HCT116 (cell line): ENCODE measurements around the gene NEURL1. TPM values are rescaled to one million over a fixed set of nuclear protein-coding genes. Genes with fewer than 3 reads are reported as not detected.

Experiments used
- ATAC-seq: fragments of 200-7000 bp; cut with Tn5 transposase; 2 replicates; pipeline ENCODE4 v1.9.1; 2020; ENCODE audit warnings: mild to moderate bottlenecking, moderate library complexity
- BruUV-seq: library from RNA; stranded (reverse); fragments of 400-500 nt; replicated peaks from 2 replicates; lab custom pipeline; 2021; lab: Mats Ljungman, UMichigan
- CTCF ChIA-PET: fragments of 300-600 bp; sonication (Branson Sonifier 250); formaldehyde crosslinking; loops from one replicate; lab custom pipeline; 2021; ENCODE audit warnings: antibody characterized with exemption; lab: Charles Lee
- POLR2A ChIA-PET: fragments of 300-600, 350-600 bp; sonication (Branson Sonifier 250); formaldehyde crosslinking; loops from one replicate; lab custom pipeline; 2021; ENCODE audit warnings: antibody characterized with exemption; lab: Charles Lee
- RAD21 ChIA-PET, 2 experiments: fragments of 300-600 bp; sonication (Branson Sonifier 250); formaldehyde crosslinking; loops; one replicate each; lab custom pipeline; 2023; ENCODE audit warnings: low total read pairs in 2 of 2; ENCODE audit not compliant: uncharacterized antibody in 2 of 2, unreplicated experiment in 2 of 2, low non-redundant PET in 1 of 2; lab: Charles Lee
- DNase-seq: peaks from one replicate; pipeline ENCODE4 v3.0.0-alpha.2; 2010; ENCODE audit warnings: low read depth, low spot score
- H2AFZ ChIP-seq: fragments of 200-600 bp; shearing (Covaris generic), sonication (generic); 2 replicates; pipeline ENCODE4 v1.6.1; 2017; ENCODE audit warnings: low read depth, mixed run types, mixed read lengths, antibody characterized with exemption, low read length; ENCODE audit not compliant: poor library complexity, severe bottlenecking
- H3K27ac ChIP-seq: 2 replicates; pipeline ENCODE4 v1.5.1; 2012; ENCODE audit warnings: low read depth, low read length
- H3K27me3 ChIP-seq: fragments of 200-600 bp; sonication (generic); 2 replicates; pipeline ENCODE4 v1.6.1; 2016; ENCODE audit warnings: mixed run types, low read length, mixed read lengths; ENCODE audit not compliant: insufficient read depth
- H3K36me3 ChIP-seq, 2 experiments: fragments of 200-500 bp in 1 of 2; fragments of 200-600 bp in 1 of 2; sonication (Bioruptor generic) in 1 of 2; sonication (generic) in 1 of 2; 2 replicates each; pipeline versions ENCODE4 v1.5.1 to v1.6.1; 2014 to 2016; ENCODE audit warnings: low read length in 2 of 2, inconsistent platforms in 1 of 2, mixed read lengths in 1 of 2, mixed run types in 1 of 2; ENCODE audit not compliant: insufficient read depth in 2 of 2, control insufficient read depth in 1 of 2
- H3K4me1 ChIP-seq, 2 experiments: fragments of 200-600 bp in 1 of 2; sonication (generic) in 1 of 2; 2 replicates each; pipeline versions ENCODE4 v1.5.1 to v1.6.1; 2012 to 2017; ENCODE audit warnings: low read length in 2 of 2, inconsistent platforms in 1 of 2, mild to moderate bottlenecking in 1 of 2, mixed read lengths in 1 of 2, mixed run types in 1 of 2, moderate library complexity in 1 of 2; ENCODE audit not compliant: insufficient read depth in 2 of 2, control insufficient read depth in 1 of 2
- H3K4me2 ChIP-seq: fragments of 200-600 bp; sonication (generic); 2 replicates; pipeline ENCODE4 v1.6.1; 2017; ENCODE audit warnings: mixed run types, low read length, mixed read lengths
- H3K4me3 ChIP-seq, 2 experiments: fragments of 200-600 bp in 1 of 2; sonication (generic) in 1 of 2; replicated peaks in 1 of 2; 2 replicates each; pipeline ENCODE4 v1.5.1; 2011 to 2016; ENCODE audit warnings: low read length in 2 of 2, control low read depth in 1 of 2, low read depth in 1 of 2, mild to moderate bottlenecking in 1 of 2, mixed read lengths in 1 of 2, mixed run types in 1 of 2
- H3K79me2 ChIP-seq: fragments of 200-600 bp; sonication (generic); 2 replicates; pipeline ENCODE4 v1.6.1; 2017; ENCODE audit warnings: mild to moderate bottlenecking, mixed run types, low read length, moderate library complexity, mixed read lengths; ENCODE audit not compliant: insufficient read depth
- H3K9ac ChIP-seq: fragments of 200-600 bp; sonication (generic); 2 replicates; pipeline ENCODE4 v1.6.1; 2016; ENCODE audit warnings: low read length, mixed read lengths
- H3K9me2 ChIP-seq: fragments of 200-600 bp; sonication (generic), shearing (Covaris generic); 2 replicates; pipeline ENCODE4 v1.6.1; 2017; ENCODE audit warnings: mixed run types, mild to moderate bottlenecking, moderate library complexity; ENCODE audit not compliant: insufficient read depth
- H3K9me3 ChIP-seq, 2 experiments: fragments of 200-500 bp in 1 of 2; fragments of 200-600 bp in 1 of 2; sonication (Bioruptor generic) in 1 of 2; sonication (generic) in 1 of 2; 2 replicates each; pipeline ENCODE4 v1.6.1; 2014 to 2017; ENCODE audit warnings: low read length in 2 of 2, mixed read lengths in 2 of 2, inconsistent platforms in 1 of 2, low read depth in 1 of 2, mild to moderate bottlenecking in 1 of 2, mixed run types in 1 of 2, moderate library complexity in 1 of 2; ENCODE audit not compliant: control insufficient read depth in 1 of 2, insufficient read depth in 1 of 2
- H4K20me1 ChIP-seq: fragments of 200-600 bp; sonication (generic), shearing (Covaris generic); 2 replicates; pipeline ENCODE4 v1.6.1; 2017; ENCODE audit warnings: mixed run types, mild to moderate bottlenecking, moderate library complexity; ENCODE audit not compliant: insufficient read depth
- ATF3 ChIP-seq: IDR thresholded peaks from 2 replicates; pipeline ENCODE4 v1.6.1; 2012
- CBX3 ChIP-seq: IDR thresholded peaks from 2 replicates; pipeline ENCODE4 v1.6.1; 2012; ENCODE audit warnings: low read depth
- CEBPB ChIP-seq: IDR thresholded peaks from 2 replicates; pipeline ENCODE4 v1.6.1; 2012; ENCODE audit warnings: low read depth
- EGR1 ChIP-seq: IDR thresholded peaks from 2 replicates; pipeline ENCODE4 v1.6.1; 2012; ENCODE audit warnings: low read depth
- ELF1 ChIP-seq: IDR thresholded peaks from 2 replicates; pipeline ENCODE4 v1.6.1; 2012; ENCODE audit warnings: low read depth, borderline replicate concordance
- EZH2 ChIP-seq: fragments of 200-600 bp; sonication (generic); IDR thresholded peaks from 2 replicates; pipeline ENCODE4 v1.6.1; 2017; ENCODE audit warnings: antibody characterized with exemption, mixed run types
- JUND ChIP-seq: IDR thresholded peaks from 2 replicates; pipeline ENCODE4 v1.6.1; 2012
- POLR2A ChIP-seq: IDR thresholded peaks from 2 replicates; pipeline ENCODE4 v1.7.0; 2011; ENCODE audit warnings: borderline replicate concordance; ENCODE audit not compliant: insufficient read depth, insufficient read length; ENCODE audit errors: extremely low read depth
- POLR2AphosphoS5 ChIP-seq: IDR thresholded peaks from 2 replicates; pipeline ENCODE4 v1.6.1; 2011; ENCODE audit warnings: mild to moderate bottlenecking, low read depth, low read length, moderate library complexity
- SP1 ChIP-seq: IDR thresholded peaks from 2 replicates; pipeline ENCODE4 v1.6.1; 2012; ENCODE audit warnings: low read depth
- SRF ChIP-seq: IDR thresholded peaks from 2 replicates; pipeline ENCODE4 v1.6.1; 2012; ENCODE audit warnings: low read depth
- YY1 ChIP-seq: IDR thresholded peaks from 2 replicates; pipeline ENCODE4 v1.6.1; 2011; ENCODE audit warnings: low read length, low read depth, moderate library complexity, mild to moderate bottlenecking; ENCODE audit not compliant: insufficient replicate concordance; ENCODE audit errors: extremely low read depth
- ZFX ChIP-seq: fragments of 450-650 bp; IDR thresholded peaks from 2 replicates; pipeline ENCODE4 v1.6.1; 2017
- intact Hi-C: fragments of 100-400 bp; cut with micrococcal nuclease; formaldehyde crosslinking; loops from 2 replicates; pipeline ENCODE4 v1.10.0; 2022
- total RNA-seq: library from RNA; stranded (reverse); gene quantifications from one replicate; pipeline ENCODE4 v1.2.1, GENCODE V29; 2021; ENCODE audit not compliant: unreplicated experiment
- TF ChIP-seq, protein P1 (sequence below): IDR thresholded peaks from 2 replicates; pipeline ENCODE4 v1.6.1; 2012; ENCODE audit warnings: low read depth
- TF ChIP-seq, protein P2 (sequence below): IDR thresholded peaks from 2 replicates; pipeline ENCODE4 v1.6.1; 2012
- TF ChIP-seq, protein P3 (sequence below): IDR thresholded peaks from 2 replicates; pipeline ENCODE4 v1.6.1; 2011; ENCODE audit warnings: mild to moderate bottlenecking, low read length, moderate library complexity; ENCODE audit not compliant: insufficient replicate concordance; ENCODE audit errors: extremely low read depth

The NEURL1 gene
- total RNA-seq, 1 experiment from 2014 or later = 1.4 TPM

GRCh38 chr10:103584216-103585010, 90.9 kb downstream of the NEURL1 start:
- Histone ChIP-seq H3K4me1 (no peaks in the 10 kb centered on the region), H3K9ac (no peak overlapping the region), H3K27me3 (no peaks in the 10 kb centered on the region), H3K27ac (no peak overlapping the region), H3K79me2 (no peaks in the 10 kb centered on the region), H4K20me1 (no peaks in the 10 kb centered on the region), H3K4me3 (no peak overlapping the region), H2AFZ (no peak overlapping the region), H3K9me2 (no peaks in the 10 kb centered on the region), H3K36me3 (no peaks in the 10 kb centered on the region), H3K9me3 (no peaks in the 10 kb centered on the region), H3K4me2 (no peak overlapping the region)
- TF ChIP-seq ELF1 (no peak), JUND (no peak)
- BruUV-seq = no TSS peak
- CTCF ChIA-PET = no interaction called here
- POLR2A ChIA-PET = no interaction called here
- ATAC-seq (no peak), DNase-seq (no peak)
- RAD21 ChIA-PET = no interaction called here
- intact Hi-C loops = no loop called here

- Histone ChIP-seq H2AFZ (no peak overlapping the region), H3K9me3 (no peaks in the 10 kb centered on the region), H3K4me1 (no peaks in the 10 kb centered on the region), H3K27ac (no peak overlapping the region), H3K4me3 (no peak overlapping the region), H3K9me2 (no peaks in the 10 kb centered on the region), H3K4me2 (no peak overlapping the region), H4K20me1 (no peaks in the 10 kb centered on the region), H3K79me2 (no peaks in the 10 kb centered on the region), H3K9ac (no peak overlapping the region), H3K27me3 (no peaks in the 10 kb centered on the region), H3K36me3 (no peaks in the 10 kb centered on the region)
- ChIA-PET CTCF (no interaction called here), POLR2A (no interaction called here), RAD21 (no interaction called here)
- DNase-seq = no peak
- no TSS peak for BruUV-seq
- no peak for ATAC-seq
- intact Hi-C loops = no loop called here
- TF ChIP-seq CEBPB (no peak), EZH2 (no peak), EGR1 (no peak), SRF (no peak), YY1 (no peak), ATF3 (no peak), POLR2AphosphoS5 (no peak), ZFX (no peak), SP1 (no peak), POLR2A (no peak), CBX3 (no peak), ELF1 (no peak)
- TF ChIP-seq, protein P1, sequence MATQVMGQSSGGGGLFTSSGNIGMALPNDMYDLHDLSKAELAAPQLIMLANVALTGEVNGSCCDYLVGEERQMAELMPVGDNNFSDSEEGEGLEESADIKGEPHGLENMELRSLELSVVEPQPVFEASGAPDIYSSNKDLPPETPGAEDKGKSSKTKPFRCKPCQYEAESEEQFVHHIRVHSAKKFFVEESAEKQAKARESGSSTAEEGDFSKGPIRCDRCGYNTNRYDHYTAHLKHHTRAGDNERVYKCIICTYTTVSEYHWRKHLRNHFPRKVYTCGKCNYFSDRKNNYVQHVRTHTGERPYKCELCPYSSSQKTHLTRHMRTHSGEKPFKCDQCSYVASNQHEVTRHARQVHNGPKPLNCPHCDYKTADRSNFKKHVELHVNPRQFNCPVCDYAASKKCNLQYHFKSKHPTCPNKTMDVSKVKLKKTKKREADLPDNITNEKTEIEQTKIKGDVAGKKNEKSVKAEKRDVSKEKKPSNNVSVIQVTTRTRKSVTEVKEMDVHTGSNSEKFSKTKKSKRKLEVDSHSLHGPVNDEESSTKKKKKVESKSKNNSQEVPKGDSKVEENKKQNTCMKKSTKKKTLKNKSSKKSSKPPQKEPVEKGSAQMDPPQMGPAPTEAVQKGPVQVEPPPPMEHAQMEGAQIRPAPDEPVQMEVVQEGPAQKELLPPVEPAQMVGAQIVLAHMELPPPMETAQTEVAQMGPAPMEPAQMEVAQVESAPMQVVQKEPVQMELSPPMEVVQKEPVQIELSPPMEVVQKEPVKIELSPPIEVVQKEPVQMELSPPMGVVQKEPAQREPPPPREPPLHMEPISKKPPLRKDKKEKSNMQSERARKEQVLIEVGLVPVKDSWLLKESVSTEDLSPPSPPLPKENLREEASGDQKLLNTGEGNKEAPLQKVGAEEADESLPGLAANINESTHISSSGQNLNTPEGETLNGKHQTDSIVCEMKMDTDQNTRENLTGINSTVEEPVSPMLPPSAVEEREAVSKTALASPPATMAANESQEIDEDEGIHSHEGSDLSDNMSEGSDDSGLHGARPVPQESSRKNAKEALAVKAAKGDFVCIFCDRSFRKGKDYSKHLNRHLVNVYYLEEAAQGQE = no peak
- TF ChIP-seq, protein P2, sequence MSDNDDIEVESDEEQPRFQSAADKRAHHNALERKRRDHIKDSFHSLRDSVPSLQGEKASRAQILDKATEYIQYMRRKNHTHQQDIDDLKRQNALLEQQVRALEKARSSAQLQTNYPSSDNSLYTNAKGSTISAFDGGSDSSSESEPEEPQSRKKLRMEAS = no peak
- TF ChIP-seq, protein P3, sequence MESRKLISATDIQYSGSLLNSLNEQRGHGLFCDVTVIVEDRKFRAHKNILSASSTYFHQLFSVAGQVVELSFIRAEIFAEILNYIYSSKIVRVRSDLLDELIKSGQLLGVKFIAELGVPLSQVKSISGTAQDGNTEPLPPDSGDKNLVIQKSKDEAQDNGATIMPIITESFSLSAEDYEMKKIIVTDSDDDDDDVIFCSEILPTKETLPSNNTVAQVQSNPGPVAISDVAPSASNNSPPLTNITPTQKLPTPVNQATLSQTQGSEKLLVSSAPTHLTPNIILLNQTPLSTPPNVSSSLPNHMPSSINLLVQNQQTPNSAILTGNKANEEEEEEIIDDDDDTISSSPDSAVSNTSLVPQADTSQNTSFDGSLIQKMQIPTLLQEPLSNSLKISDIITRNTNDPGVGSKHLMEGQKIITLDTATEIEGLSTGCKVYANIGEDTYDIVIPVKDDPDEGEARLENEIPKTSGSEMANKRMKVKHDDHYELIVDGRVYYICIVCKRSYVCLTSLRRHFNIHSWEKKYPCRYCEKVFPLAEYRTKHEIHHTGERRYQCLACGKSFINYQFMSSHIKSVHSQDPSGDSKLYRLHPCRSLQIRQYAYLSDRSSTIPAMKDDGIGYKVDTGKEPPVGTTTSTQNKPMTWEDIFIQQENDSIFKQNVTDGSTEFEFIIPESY = no peak
These were observed 91.5 kb downstream of the NEURL1 start for GRCh38 chr10:103585011-103585405.
